ENCODE measurements around the gene CD93.
A peak's percentile ranks its signal among the peaks of the same experiment; 100 is the strongest.

The CD93 gene

DNA sequence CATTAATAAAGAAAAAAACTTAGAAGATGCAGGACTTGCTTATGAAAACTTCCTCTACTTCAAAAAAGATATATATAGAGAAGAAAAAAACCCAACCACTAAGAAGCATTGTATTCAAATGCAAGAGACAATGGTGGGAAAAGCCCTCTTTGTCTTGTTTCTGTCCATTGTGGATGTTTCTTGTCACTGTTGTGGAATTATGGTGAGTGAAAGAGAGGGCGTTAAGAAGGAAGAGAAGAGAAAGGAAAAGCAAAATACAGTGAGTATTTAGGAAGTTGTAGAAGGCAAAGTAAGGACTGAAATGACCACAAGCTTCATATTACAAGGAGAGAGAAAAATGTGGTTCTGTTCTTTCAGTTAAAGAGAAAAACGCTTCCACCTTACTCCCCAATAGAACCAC lies 22.5 kb downstream of the CD93 start:
- no peak for TF ChIP-seq CTCF (conservative IDR thresholded peaks at IDR 0.05; ENCODE audit: control insufficient read depth, insufficient read depth, low read depth, low read length)
- no peak overlapping the region for H3K4me3 ChIP-seq (ENCODE audit: control insufficient read depth, low read depth, low read length)
- no peak for DNase-seq (ENCODE audit: low read depth)

DNA sequence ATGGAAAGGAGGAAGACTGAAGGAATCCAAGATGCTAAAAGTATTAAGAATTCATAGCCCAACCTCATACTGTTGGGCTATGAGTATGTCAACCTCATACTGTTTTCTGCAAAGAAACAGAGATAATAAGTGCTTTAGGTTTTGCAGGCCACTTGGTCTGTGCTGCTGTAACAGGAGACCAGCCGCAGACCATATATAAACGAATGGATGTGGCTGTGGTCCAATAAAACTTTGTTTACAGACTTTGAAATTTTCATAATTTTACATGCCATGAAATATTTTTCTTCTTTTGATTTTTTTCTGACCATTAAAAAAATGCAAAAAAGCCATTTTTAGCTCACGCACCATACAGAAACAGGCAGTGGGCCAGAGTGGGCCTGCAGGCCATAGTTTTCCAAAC lies 23.0 kb downstream of the CD93 start:
- no peak for TF ChIP-seq CTCF (conservative IDR thresholded peaks at IDR 0.05; ENCODE audit: control insufficient read depth, insufficient read depth, low read depth, low read length)

GRCh38 chr20:23062632-23063031 lies 23.5 kb downstream of the CD93 start:
- no peak for DNase-seq (ENCODE audit: low read depth)
- TF ChIP-seq CTCF (conservative IDR thresholded peaks at IDR 0.05; ENCODE audit: control insufficient read depth, insufficient read depth, low read depth, low read length) = no peak

More for the DNA sequence above, 23.0 kb downstream of the CD93 start:
- H3K4me3 ChIP-seq (ENCODE audit: control insufficient read depth, low read depth, low read length) = no peak overlapping the region
- DNase-seq (ENCODE audit: low read depth) = no peak

DNA sequence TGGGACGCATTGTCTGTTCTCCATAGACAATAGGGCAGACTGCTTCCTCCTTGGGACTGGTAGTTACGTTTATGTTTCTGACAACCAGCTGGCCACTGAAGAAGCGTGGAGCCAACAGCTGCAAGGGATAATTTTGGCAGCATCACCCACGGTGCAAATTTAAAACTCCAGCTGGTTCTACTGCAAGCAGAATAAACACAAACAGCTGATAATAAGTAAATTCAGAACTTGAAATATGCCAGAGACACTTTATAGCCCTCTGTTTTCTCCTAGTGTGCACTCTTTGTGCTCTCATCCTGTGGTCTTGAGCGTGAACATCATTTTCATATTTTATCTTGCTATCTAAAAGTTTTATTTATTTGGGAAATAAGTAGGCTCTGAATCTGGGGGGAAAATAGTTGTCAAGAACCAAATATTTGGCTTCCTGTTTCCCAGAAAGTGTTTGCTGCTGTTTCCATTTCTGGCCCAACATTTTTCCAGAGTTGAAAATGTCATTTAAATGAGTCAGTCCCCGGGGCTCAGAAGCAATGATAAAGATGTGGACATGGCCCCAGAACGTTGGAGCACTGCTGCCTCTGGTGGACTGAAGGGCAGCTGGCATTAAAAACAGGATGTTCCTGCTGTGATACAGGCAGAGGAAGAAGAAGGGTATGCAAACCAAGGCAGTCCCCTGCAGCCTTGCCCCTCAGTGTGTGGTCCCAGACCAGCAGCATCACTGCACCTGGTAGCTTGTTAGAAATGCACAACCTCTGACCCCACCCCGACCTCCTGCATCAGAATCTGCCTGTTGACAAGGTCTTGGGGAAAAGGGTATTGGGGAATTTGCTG lies 24.2 kb downstream of the CD93 start:
- peak; percentile 67 for TF ChIP-seq CTCF (conservative IDR thresholded peaks at IDR 0.05; ENCODE audit: control insufficient read depth, insufficient read depth, low read depth, low read length)
- peak; percentile 74 for DNase-seq (ENCODE audit: low read depth)
- no peak overlapping the region for H3K4me3 ChIP-seq (ENCODE audit: control insufficient read depth, low read depth, low read length)

More at GRCh38 chr20:23062632-23063031, 23.5 kb downstream of the CD93 start:
- H3K4me3 ChIP-seq (ENCODE audit: control insufficient read depth, low read depth, low read length) = no peak overlapping the region

DNA sequence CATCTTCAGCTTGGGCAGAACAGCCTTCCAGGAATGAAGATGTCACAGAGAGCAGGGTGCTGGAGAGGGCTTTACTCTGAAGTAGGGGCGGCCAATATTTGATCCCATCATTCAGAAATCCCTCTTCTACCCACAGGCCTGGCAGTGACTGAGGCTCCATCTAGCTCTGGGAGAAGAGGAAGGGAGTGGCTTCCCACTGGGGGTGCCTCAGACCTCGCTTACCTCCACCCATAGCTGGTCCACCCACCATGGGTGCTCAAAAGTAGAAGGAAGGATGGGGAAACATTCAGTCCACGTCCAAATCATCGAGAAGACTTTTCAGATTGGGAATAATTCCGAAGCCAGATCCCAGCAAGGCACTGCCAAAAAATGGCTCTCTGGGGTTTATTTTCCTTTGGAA lies 24.9 kb downstream of the CD93 start:
- DNase-seq (ENCODE audit: low read depth) = no peak
- H3K4me3 ChIP-seq (ENCODE audit: control insufficient read depth, low read depth, low read length) = no peak overlapping the region
- TF ChIP-seq CTCF (conservative IDR thresholded peaks at IDR 0.05; ENCODE audit: control insufficient read depth, insufficient read depth, low read depth, low read length) = no peak

- DNase-seq (ENCODE audit: low read depth) = no peak
- no peak overlapping the region for H3K4me3 ChIP-seq (ENCODE audit: control insufficient read depth, low read depth, low read length)
- TF ChIP-seq CTCF (conservative IDR thresholded peaks at IDR 0.05; ENCODE audit: control insufficient read depth, insufficient read depth, low read depth, low read length) = no peak
These were observed 25.5 kb downstream of the CD93 start for GRCh38 chr20:23060629-23061028.

Data from fibroblast of mammary gland (primary cell).